Choroid plexus epithelial cell (primary cell): ENCODE results near the gene ADORA2A.
A peak's percentile ranks its signal among the peaks of the same experiment; 100 is the strongest.

Experiments used
- DNase-seq: peaks from one replicate; pipeline ENCODE4 v3.0.0-alpha.2; 2010; ENCODE audit warnings: low read depth
- H3K4me3 ChIP-seq: 2 replicates; pipeline ENCODE4 v1.5.1; 2011; ENCODE audit warnings: low read depth, mild to moderate bottlenecking, control low read depth, low read length, moderate library complexity
- TF ChIP-seq, protein P1 (sequence below): conservative IDR thresholded peaks from 2 replicates; pipeline ENCODE4 v1.5.1; 2011; ENCODE audit warnings: low read depth, mild to moderate bottlenecking, control low read depth, inconsistent platforms, low read length, moderate library complexity

ADORA2A gene

GRCh38 chr22:24437091-24437490 lies 9.7 kb downstream of the ADORA2A start:
- DNase-seq: no peak
- H3K4me3 ChIP-seq: no peak overlapping the region
- TF ChIP-seq, protein P1, sequence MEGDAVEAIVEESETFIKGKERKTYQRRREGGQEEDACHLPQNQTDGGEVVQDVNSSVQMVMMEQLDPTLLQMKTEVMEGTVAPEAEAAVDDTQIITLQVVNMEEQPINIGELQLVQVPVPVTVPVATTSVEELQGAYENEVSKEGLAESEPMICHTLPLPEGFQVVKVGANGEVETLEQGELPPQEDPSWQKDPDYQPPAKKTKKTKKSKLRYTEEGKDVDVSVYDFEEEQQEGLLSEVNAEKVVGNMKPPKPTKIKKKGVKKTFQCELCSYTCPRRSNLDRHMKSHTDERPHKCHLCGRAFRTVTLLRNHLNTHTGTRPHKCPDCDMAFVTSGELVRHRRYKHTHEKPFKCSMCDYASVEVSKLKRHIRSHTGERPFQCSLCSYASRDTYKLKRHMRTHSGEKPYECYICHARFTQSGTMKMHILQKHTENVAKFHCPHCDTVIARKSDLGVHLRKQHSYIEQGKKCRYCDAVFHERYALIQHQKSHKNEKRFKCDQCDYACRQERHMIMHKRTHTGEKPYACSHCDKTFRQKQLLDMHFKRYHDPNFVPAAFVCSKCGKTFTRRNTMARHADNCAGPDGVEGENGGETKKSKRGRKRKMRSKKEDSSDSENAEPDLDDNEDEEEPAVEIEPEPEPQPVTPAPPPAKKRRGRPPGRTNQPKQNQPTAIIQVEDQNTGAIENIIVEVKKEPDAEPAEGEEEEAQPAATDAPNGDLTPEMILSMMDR: no peak

- no peak for DNase-seq
- TF ChIP-seq, protein P1: peak; percentile 44
- H3K4me3 ChIP-seq: no peak overlapping the region
These were observed 10.4 kb downstream of the ADORA2A start for GRCh38 chr22:24437741-24438328.

GRCh38 chr22:24440270-24440717 lies 12.9 kb downstream of the ADORA2A start:
- TF ChIP-seq, protein P1: no peak
- H3K4me3 ChIP-seq: no peak overlapping the region
- DNase-seq: no peak

DNA sequence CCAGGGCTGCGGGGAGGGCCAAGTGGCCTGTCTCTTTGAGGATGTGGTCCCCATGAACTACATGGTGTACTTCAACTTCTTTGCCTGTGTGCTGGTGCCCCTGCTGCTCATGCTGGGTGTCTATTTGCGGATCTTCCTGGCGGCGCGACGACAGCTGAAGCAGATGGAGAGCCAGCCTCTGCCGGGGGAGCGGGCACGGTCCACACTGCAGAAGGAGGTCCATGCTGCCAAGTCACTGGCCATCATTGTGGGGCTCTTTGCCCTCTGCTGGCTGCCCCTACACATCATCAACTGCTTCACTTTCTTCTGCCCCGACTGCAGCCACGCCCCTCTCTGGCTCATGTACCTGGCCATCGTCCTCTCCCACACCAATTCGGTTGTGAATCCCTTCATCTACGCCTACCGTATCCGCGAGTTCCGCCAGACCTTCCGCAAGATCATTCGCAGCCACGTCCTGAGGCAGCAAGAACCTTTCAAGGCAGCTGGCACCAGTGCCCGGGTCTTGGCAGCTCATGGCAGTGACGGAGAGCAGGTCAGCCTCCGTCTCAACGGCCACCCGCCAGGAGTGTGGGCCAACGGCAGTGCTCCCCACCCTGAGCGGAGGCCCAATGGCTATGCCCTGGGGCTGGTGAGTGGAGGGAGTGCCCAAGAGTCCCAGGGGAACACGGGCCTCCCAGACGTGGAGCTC lies 13.5 kb downstream of the ADORA2A start:
- TF ChIP-seq, protein P1: no peak
- H3K4me3 ChIP-seq: no peak overlapping the region
- no peak for DNase-seq

DNA sequence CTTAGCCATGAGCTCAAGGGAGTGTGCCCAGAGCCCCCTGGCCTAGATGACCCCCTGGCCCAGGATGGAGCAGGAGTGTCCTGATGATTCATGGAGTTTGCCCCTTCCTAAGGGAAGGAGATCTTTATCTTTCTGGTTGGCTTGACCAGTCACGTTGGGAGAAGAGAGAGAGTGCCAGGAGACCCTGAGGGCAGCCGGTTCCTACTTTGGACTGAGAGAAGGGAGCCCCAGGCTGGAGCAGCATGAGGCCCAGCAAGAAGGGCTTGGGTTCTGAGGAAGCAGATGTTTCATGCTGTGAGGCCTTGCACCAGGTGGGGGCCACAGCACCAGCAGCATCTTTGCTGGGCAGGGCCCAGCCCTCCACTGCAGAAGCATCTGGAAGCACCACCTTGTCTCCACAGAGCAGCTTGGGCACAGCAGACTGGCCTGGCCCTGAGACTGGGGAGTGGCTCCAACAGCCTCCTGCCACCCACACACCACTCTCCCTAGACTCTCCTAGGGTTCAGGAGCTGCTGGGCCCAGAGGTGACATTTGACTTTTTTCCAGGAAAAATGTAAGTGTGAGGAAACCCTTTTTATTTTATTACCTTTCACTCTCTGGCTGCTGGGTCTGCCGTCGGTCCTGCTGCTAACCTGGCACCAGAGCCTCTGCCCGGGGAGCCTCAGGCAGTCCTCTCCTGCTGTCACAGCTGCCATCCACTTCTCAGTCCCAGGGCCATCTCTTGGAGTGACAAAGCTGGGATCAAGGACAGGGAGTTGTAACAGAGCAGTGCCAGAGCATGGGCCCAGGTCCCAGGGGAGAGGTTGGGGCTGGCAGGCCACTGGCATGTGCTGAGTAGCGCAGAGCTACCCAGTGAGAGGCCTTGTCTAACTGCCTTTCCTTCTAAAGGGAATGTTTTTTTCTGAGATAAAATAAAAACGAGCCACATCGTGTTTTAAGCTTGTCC lies 14.3 kb downstream of the ADORA2A start:
- TF ChIP-seq, protein P1: no peak
- H3K4me3 ChIP-seq: no peak overlapping the region

DNA sequence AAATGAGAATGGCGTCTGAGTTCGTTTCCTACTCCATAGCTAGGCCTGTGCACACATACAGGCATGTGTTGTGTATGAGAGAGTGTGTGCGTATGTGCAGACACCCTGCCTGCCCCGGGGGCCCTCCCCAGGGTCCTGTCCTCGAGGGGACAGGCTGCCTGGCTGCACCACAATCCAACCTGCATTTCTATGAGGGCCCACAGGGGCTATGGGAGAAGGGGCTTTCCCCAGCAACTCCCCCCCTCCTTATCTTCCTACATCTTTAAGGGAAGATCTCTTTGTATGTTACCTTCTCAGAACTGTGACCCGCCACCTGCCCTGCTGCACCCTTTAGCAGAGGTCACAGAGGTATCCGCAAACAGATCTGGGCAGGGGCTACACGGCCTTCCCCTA lies 14.9 kb downstream of the ADORA2A start:
- no peak overlapping the region for H3K4me3 ChIP-seq
- DNase-seq: no peak

More for the DNA sequence above, 14.3 kb downstream of the ADORA2A start:
- no peak for DNase-seq

More for the DNA sequence above, 14.9 kb downstream of the ADORA2A start:
- TF ChIP-seq, protein P1: no peak
